ENCODE measurements around the gene DAPK2.

GRCh38 chr15:64017591-64018163 lies 28.6 kb downstream of the DAPK2 start:
- TF ChIP-seq CTCF (conservative IDR thresholded peaks at IDR 0.05; ENCODE audit: low read depth, low read length) (no peak), RFX5 (IDR thresholded peaks at IDR 0.05; ENCODE audit: low read depth, low read length) (no peak), POLR2A (IDR thresholded peaks at IDR 0.05; ENCODE audit: low read depth, low read length) (no peak), RCOR1 (IDR thresholded peaks at IDR 0.05; ENCODE audit: insufficient replicate concordance, low read length) (no peak), MXI1 (IDR thresholded peaks at IDR 0.05; ENCODE audit: borderline replicate concordance, low read depth, low read length) (no peak), BHLHE40 (IDR thresholded peaks at IDR 0.05; ENCODE audit: low read depth, low read length) (no peak), MAZ (IDR thresholded peaks at IDR 0.05; ENCODE audit: borderline replicate concordance, low read depth, low read length) (no peak), CEBPB (IDR thresholded peaks at IDR 0.05; ENCODE audit: low read depth, low read length) (no peak), NFE2L2 (IDR thresholded peaks at IDR 0.05; ENCODE audit: low read depth, low read length) (no peak), RAD21 (IDR thresholded peaks at IDR 0.05; ENCODE audit: low read length) (no peak)
- TF ChIP-seq, protein P1, sequence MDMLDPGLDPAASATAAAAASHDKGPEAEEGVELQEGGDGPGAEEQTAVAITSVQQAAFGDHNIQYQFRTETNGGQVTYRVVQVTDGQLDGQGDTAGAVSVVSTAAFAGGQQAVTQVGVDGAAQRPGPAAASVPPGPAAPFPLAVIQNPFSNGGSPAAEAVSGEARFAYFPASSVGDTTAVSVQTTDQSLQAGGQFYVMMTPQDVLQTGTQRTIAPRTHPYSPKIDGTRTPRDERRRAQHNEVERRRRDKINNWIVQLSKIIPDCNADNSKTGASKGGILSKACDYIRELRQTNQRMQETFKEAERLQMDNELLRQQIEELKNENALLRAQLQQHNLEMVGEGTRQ (IDR thresholded peaks at IDR 0.05; ENCODE audit: low read depth, low read length), result no peak
- TF ChIP-seq, protein P2, sequence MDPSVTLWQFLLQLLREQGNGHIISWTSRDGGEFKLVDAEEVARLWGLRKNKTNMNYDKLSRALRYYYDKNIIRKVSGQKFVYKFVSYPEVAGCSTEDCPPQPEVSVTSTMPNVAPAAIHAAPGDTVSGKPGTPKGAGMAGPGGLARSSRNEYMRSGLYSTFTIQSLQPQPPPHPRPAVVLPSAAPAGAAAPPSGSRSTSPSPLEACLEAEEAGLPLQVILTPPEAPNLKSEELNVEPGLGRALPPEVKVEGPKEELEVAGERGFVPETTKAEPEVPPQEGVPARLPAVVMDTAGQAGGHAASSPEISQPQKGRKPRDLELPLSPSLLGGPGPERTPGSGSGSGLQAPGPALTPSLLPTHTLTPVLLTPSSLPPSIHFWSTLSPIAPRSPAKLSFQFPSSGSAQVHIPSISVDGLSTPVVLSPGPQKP (IDR thresholded peaks at IDR 0.05; ENCODE audit: borderline replicate concordance, low read depth, low read length), result no peak
